HFFc6 (cell line): ENCODE data around the gene KCNIP4. TPM values are rescaled to one million over a fixed set of nuclear protein-coding genes. Genes with fewer than 3 reads are reported as not detected.

Experiments
- DNase-seq: peaks from one replicate; pipeline ENCODE4 v3.0.0-alpha.2; 2018
- H3K27ac Mint-ChIP-seq: 2 replicates; pipeline ENCODE4 v1.8.0; 2020; ENCODE audit warnings: mild to moderate bottlenecking, mixed read lengths
- H3K27me3 Mint-ChIP-seq: 2 replicates; pipeline ENCODE4 v1.8.0; 2021; ENCODE audit warnings: mild to moderate bottlenecking, moderate library complexity, mixed read lengths; ENCODE audit not compliant: insufficient read depth
- H3K36me3 Mint-ChIP-seq: 2 replicates; pipeline ENCODE4 v1.8.0; 2021; ENCODE audit warnings: low read depth, mixed read lengths
- H3K4me1 Mint-ChIP-seq: 2 replicates; pipeline ENCODE4 v1.8.0; 2020; ENCODE audit warnings: low read depth, mixed read lengths
- H3K4me3 Mint-ChIP-seq: 2 replicates; pipeline ENCODE4 v1.8.0; 2020; ENCODE audit warnings: mild to moderate bottlenecking, moderate library complexity, mixed read lengths
- H3K9me3 Mint-ChIP-seq: 2 replicates; pipeline ENCODE4 v1.8.0; 2020; ENCODE audit warnings: mild to moderate bottlenecking, mixed read lengths
- total RNA-seq, 6 experiments: library from RNA; stranded (reverse); fragmentation: NEBNext Ultra II Directional; extraction: Animal tissue kit (Norgen Biotek cat#: 25700); gene quantifications; 2 replicates in 1 of 6; 3 replicates in 5 of 6; pipeline ENCODE4 v1.2.3, GENCODE V29; 2021
- TF ChIP-seq, protein P1 (sequence below): fragments of 200-600 bp; sonication (generic); IDR thresholded peaks from 2 replicates; pipeline ENCODE4 v1.5.0; 2021; ENCODE audit warnings: antibody characterized with exemption, mild to moderate bottlenecking

KCNIP4 gene
- total RNA-seq, 6 experiments from 2014 or later = not detected

DNA sequence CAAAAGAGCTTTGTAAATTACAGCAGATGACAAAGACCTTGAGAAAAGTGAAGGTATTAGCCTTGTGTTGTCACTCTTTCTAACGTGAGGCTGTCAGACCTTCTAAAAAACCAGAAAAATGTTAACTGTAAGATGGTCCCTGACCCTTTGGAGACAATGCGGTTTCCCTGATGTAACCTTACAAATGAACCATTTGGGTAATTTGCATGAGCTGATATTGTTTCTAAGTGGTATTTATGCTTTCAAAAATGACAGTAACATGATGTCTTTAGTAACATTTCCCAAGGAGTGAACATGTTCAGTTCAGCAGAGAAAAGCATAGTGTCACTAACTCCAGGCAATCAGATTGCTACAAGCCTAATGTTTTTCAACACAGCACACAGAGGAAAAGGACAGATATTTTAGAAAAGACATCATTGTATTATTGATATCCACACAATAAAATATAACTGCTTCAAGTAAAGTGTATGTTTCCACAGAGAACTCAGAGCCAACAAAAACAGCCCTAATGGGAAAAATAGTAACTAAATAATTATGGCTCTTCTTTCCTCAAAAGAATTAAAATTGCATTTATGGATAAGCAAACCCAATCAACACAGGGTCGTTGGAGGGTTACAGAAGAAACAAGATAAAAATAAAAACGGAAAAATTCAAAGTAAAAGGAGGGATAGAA lies 434.4 kb downstream of the KCNIP4 start:
- peaks cover 3% of the 10 kb centered on the region; the same call in 1 of the 2 replicates for H3K27me3 Mint-ChIP-seq
- no peaks in the 10 kb centered on the region for H3K9me3 Mint-ChIP-seq
- no peak overlapping the region for H3K27ac Mint-ChIP-seq
- TF ChIP-seq, protein P1, sequence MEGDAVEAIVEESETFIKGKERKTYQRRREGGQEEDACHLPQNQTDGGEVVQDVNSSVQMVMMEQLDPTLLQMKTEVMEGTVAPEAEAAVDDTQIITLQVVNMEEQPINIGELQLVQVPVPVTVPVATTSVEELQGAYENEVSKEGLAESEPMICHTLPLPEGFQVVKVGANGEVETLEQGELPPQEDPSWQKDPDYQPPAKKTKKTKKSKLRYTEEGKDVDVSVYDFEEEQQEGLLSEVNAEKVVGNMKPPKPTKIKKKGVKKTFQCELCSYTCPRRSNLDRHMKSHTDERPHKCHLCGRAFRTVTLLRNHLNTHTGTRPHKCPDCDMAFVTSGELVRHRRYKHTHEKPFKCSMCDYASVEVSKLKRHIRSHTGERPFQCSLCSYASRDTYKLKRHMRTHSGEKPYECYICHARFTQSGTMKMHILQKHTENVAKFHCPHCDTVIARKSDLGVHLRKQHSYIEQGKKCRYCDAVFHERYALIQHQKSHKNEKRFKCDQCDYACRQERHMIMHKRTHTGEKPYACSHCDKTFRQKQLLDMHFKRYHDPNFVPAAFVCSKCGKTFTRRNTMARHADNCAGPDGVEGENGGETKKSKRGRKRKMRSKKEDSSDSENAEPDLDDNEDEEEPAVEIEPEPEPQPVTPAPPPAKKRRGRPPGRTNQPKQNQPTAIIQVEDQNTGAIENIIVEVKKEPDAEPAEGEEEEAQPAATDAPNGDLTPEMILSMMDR = no peak
- no peaks in the 10 kb centered on the region for H3K4me1 Mint-ChIP-seq
- no peaks in the 10 kb centered on the region for H3K36me3 Mint-ChIP-seq
- DNase-seq = no peak
- H3K4me3 Mint-ChIP-seq = no peak overlapping the region

DNA sequence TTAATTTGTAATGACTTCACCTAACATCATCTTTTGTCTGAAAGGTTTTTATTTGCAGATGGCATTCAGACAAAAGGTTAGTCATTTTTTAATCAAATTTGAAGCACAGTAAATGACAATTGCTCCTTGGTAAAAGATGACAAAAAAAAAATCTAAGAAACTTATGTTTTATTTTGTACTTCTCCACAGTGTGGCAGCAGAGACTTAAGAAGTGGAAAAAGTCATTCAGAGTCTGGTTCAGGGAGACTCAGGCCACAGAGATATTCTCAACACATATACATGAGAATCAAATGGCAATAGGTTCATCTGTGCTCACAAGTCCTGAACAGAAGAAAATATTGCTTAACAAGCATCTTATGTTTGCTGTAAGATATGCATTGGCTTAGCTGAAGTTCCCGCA lies 436.2 kb downstream of the KCNIP4 start:
- Mint-ChIP-seq H3K9me3 (no peaks in the 10 kb centered on the region), H3K27me3 (peaks cover 3% of the 10 kb centered on the region; the same call in 1 of the 2 replicates), H3K36me3 (no peaks in the 10 kb centered on the region), H3K4me3 (no peak overlapping the region), H3K4me1 (no peaks in the 10 kb centered on the region), H3K27ac (no peak overlapping the region)
- TF ChIP-seq, protein P1 = peak; percentile 72
- peak; percentile 30 for DNase-seq

DNA sequence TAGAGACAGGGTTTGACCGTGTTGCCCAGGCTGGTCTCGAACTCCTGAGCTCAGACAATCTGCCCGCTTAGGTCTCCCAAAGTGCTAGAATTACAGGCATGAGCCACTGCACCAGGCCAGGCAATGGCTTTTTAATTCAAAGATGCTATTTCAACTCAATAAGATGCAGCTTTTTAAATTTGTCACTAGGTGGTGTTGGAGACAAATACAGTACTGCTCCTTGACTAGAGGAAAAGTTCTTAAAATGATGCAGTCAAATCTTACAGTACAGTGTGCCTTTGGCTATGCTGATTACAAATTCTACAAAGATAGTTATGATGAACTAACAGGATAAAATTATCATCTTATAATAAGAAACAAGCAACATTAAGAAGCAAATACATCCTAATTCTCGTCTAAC lies 441.1 kb downstream of the KCNIP4 start:
- H3K4me1 Mint-ChIP-seq = no peaks in the 10 kb centered on the region
- DNase-seq = peak; percentile 50
- TF ChIP-seq, protein P1 = peak; percentile 76
- peaks cover 3% of the 10 kb centered on the region; the same call in 1 of the 2 replicates for H3K27me3 Mint-ChIP-seq
- no peaks in the 10 kb centered on the region for H3K36me3 Mint-ChIP-seq
- H3K27ac Mint-ChIP-seq = no peak overlapping the region
- no peaks in the 10 kb centered on the region for H3K9me3 Mint-ChIP-seq
- no peak overlapping the region for H3K4me3 Mint-ChIP-seq

DNA sequence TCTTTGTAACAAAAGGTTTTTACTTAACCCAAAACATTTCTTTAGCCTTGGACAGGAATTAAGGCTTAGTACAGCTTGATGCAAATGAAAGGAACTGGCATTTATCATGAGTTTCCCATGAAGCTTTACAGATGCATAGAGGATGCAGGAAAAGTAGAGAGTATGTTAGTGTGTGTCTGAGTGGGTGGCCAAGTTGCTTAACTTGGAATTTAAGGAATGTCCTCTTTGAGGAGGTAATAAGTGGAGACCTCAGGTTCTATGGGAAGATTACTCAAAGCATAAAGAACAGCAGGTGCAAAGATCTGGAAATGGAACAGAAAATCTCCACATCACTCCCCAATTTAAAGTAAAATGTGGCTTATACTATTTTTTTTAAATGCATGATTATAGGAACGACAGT lies 457.9 kb downstream of the KCNIP4 start:
- TF ChIP-seq, protein P1 = no peak
- no peaks in the 10 kb centered on the region for H3K27me3 Mint-ChIP-seq
- peaks cover 17% of the 10 kb centered on the region for H3K9me3 Mint-ChIP-seq
- H3K4me1 Mint-ChIP-seq = no peaks in the 10 kb centered on the region
- H3K4me3 Mint-ChIP-seq = no peak overlapping the region
- H3K36me3 Mint-ChIP-seq = no peaks in the 10 kb centered on the region
- no peak overlapping the region; the same call in 1 of the 2 replicates for H3K27ac Mint-ChIP-seq
- no peak for DNase-seq

DNA sequence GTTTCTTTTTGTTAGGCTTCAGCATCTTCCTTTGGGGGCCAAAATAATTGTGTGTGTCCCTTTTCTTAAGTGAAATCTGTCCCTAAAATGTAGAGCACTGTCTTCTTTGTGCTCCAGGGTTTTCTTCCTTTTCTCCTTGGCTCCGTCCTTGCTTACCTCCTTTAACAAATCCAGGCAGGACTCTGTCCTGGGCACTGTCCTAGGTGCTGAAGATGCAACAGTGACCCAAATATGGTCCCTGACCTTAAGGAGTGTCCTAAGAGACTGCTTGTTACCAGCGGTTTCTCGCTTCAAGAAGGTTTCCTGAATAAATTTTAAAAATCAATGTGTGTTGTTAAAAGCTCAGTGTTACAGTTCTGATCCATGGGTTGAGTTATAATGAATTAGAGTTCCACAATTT lies 471.8 kb downstream of the KCNIP4 start:
- Mint-ChIP-seq H3K27me3 (no peaks in the 10 kb centered on the region; the same call in 1 of the 2 replicates), H3K27ac (no peak overlapping the region), H3K4me1 (no peaks in the 10 kb centered on the region), H3K4me3 (no peak overlapping the region), H3K36me3 (no peaks in the 10 kb centered on the region), H3K9me3 (no peaks in the 10 kb centered on the region; the same call in 1 of the 2 replicates)
- TF ChIP-seq, protein P1 = no peak
- no peak for DNase-seq
